Parietal lobe (tissue), 2 donors: Measurements from ENCODE around the gene ENPP3. TPM values are rescaled to one million over a fixed set of nuclear protein-coding genes. Genes with fewer than 3 reads are reported as not detected.

Source experiments
- small RNA-seq: library from RNA; depleted of rRNA; stranded (forward); fragments of <200 nt; gene quantifications from one replicate; pipeline ENCODE3, GENCODE V24; 2014; ENCODE audit warnings: low replicate concordance
- total RNA-seq: library from RNA; depleted of rRNA; stranded (reverse); fragments of >200 nt; gene quantifications from one replicate; pipeline ENCODE4 v1.2.3, GENCODE V29; 2014

ENPP3 gene
- 0.63 TPM for total RNA-seq

DNA sequence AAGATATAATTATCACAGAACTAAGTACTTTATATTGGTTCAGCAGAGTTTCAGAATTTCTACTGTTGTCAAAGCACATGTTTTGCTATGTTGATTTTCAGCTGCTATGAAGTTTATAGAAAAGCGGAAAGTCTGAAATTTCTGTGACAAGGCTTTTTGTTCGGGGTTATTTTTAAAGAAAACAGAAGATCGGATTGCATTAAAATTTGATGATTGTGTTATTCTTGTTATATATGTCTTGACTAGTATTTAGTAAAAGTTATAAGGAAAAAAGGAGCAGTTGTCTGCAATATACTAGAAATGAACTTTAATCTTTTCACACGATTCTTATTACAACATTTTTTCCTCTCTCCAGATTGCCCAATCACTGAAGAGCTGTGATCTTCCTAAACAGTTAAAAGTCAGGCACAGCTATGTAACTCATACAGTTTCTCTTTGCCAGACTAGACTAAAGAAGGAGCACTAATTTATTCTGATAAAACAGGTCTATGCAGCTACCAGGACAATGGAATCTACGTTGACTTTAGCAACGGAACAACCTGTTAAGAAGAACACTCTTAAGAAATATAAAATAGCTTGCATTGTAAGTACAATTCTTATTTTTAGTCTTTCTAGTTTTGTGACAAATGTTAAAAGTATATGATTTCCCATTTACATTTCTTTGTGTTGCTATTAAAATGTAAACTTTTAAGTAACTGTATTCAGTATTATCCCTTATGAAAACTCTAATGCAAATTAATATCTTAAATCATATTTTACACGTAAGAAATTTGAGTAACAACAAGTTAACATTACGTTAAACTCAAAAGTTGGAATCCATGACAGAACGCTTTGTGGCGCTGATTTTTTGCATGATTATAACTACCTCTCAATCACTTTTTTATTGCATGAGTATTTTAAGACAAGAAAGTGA, at the start of gene ENPP3:
Gene ENPP3, plus strand, starts transcription at position 423 of the 913 bp plus-strand sequence. Its CDS starts 83 bp downstream, at position 506.

GRCh38 chr6:131627724-131628682, 9.1 kb upstream of the ENPP3 start, which contains the start of gene MED23:
TSS of gene MED23 (minus strand) at chr6:131628242. CDS start at chr6:131628049, 193 bp downstream.

GRCh38 chr6:131710917-131711316, 73.8 kb downstream of the ENPP3 start, which contains the start of gene CTAGE9:
TSS of gene CTAGE9 (minus strand) at chr6:131711017. CDS start at chr6:131711017, 0 bp downstream.

Small RNAs within 50 kb of the gene (small RNA-seq; reads per million reads assigned to genes)
- gene MIR548H5 (not detected), gene RNU4-18P (not detected)

Other genes starting within 250 kb of the ENPP3 start
- gene ARG1, start 64.1 kb upstream of the ENPP3 start, total RNA-seq: not detected
- gene MED23, start 9.1 kb upstream of the ENPP3 start, total RNA-seq: 81.1 TPM
- gene OR2A4, start 64.1 kb downstream of the ENPP3 start, total RNA-seq: not detected
- not detected for gene CTAGE9, start 73.7 kb downstream of the ENPP3 start, total RNA-seq
- gene ENPP1, start 170.7 kb downstream of the ENPP3 start, total RNA-seq: 1.6 TPM